HG03175 (cell line): Measurements from ENCODE around the gene SPEM3.
"Not testable (repeated sequence)": the region's sequence is repeated elsewhere in the genome, so short reads cannot be mapped to it uniquely, and the experiment has no call there.

Source experiments
- ATAC-seq: cut with Tn5 transposase; IDR thresholded peaks from one replicate; pipeline ENCODE4 v1.9.1; 2021; ENCODE audit warnings: mild to moderate bottlenecking, moderate library complexity; ENCODE audit not compliant: unreplicated experiment

Gene SPEM3

GRCh38 chr17:7468804-7469389 lies 40.2 kb downstream of the SPEM3 start:
- no peak for ATAC-seq

GRCh38 chr17:7469843-7470242 lies 41.2 kb downstream of the SPEM3 start:
- ATAC-seq: not testable (repeated sequence)

GRCh38 chr17:7470457-7470973 lies 41.9 kb downstream of the SPEM3 start:
- not testable (repeated sequence) for ATAC-seq

- no peak for ATAC-seq
Measured at GRCh38 chr17:7471729-7472128, 43.1 kb downstream of the SPEM3 start.

GRCh38 chr17:7474767-7475166 lies 46.1 kb downstream of the SPEM3 start:
- not testable (repeated sequence) for ATAC-seq

- no peak for ATAC-seq
Measured at GRCh38 chr17:7475764-7476422, 47.2 kb downstream of the SPEM3 start.

GRCh38 chr17:7476494-7476893 lies 47.8 kb downstream of the SPEM3 start:
- no peak for ATAC-seq

GRCh38 chr17:7476951-7477350 lies 48.3 kb downstream of the SPEM3 start:
- no peak for ATAC-seq

- no peak for ATAC-seq
Measured at GRCh38 chr17:7477392-7478275, 49.0 kb downstream of the SPEM3 start.

- no peak for ATAC-seq
Measured at GRCh38 chr17:7478276-7479212, 49.9 kb downstream of the SPEM3 start.

GRCh38 chr17:7479213-7480088 lies 50.8 kb downstream of the SPEM3 start, which contains the start of gene ZBTB4:
TSS of gene ZBTB4 (minus strand) at chr17:7479631. CDS start at chr17:7466801, 12,830 bp downstream.
- ATAC-seq: no peak

GRCh38 chr17:7480089-7480384 lies 51.4 kb downstream of the SPEM3 start:
- ATAC-seq: no peak

- ATAC-seq: not testable (repeated sequence)
Measured at GRCh38 chr17:7481275-7481674, 52.6 kb downstream of the SPEM3 start, which contains the start of gene SLC35G6. TSS of gene SLC35G6 (plus strand) at chr17:7481446. CDS start at chr17:7481517, 71 bp downstream.

- ATAC-seq: not testable (repeated sequence)
Measured at GRCh38 chr17:7481842-7482741, 53.4 kb downstream of the SPEM3 start.
